ENCODE measurements around the gene SLC37A4.

SLC37A4 gene

DNA sequence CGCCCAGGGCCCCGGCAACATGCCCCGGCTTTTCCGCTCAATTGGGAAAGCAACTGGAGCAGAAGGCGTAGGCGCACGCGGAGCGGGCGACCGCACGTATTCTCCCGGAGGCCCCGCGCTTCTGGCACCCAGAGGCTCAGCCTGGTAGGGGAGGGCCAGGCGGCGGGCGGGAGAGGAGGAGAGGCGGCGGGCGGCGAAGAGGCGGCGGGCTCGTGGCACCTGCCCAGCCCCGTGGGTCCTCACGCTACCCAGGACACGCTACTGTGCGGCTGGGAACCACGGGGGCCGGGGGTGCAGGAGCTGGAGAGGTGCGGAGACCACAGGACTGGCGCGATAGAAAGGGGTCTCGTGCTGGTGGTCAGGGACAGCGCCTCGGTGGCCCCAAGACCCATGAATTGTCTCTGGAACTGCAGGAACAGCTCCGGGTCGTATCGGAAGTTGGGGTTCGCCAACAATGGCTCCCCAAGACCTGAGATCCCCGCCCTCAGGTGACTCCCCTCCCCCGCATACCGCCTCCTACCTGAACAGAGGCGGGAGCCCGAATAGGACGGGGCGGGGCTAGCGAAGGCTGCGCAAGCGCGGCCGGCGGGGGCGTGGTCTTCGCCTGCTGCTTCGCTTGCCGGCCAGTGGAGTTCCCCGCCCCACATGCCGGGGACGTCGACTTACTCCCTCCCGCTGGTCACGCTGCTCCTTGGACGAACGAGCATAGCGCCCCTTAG, at the start of gene SLC37A4:
SLC37A4 (minus strand) TSS at position 549 of the 719 bp plus-strand sequence.
- H3K9me3 ChIP-seq: no peaks in the 10 kb centered on the region
- TF ChIP-seq, protein P1, sequence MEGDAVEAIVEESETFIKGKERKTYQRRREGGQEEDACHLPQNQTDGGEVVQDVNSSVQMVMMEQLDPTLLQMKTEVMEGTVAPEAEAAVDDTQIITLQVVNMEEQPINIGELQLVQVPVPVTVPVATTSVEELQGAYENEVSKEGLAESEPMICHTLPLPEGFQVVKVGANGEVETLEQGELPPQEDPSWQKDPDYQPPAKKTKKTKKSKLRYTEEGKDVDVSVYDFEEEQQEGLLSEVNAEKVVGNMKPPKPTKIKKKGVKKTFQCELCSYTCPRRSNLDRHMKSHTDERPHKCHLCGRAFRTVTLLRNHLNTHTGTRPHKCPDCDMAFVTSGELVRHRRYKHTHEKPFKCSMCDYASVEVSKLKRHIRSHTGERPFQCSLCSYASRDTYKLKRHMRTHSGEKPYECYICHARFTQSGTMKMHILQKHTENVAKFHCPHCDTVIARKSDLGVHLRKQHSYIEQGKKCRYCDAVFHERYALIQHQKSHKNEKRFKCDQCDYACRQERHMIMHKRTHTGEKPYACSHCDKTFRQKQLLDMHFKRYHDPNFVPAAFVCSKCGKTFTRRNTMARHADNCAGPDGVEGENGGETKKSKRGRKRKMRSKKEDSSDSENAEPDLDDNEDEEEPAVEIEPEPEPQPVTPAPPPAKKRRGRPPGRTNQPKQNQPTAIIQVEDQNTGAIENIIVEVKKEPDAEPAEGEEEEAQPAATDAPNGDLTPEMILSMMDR (IDR thresholded peaks at IDR 0.05): peak; percentile 96
- peaks cover 10% of the 10 kb centered on the region for H3K36me3 ChIP-seq
- H3K4me3 ChIP-seq (ENCODE audit: low read depth in 1 of 2, low read length in 1 of 2): peak within 1 kb of the TSS; percentile 90 to 95
- peaks cover 18 to 20% of the 10 kb centered on the region in 2 experiments for H3K4me1 ChIP-seq (ENCODE audit: control insufficient read depth in 1 of 2, insufficient read depth in 1 of 2, low read depth in 1 of 2, low read length in 1 of 2)
- H3K27ac ChIP-seq: peak within 1 kb of the TSS; percentile 64
- H3K27me3 ChIP-seq: no peaks in the 10 kb centered on the region

DNA sequence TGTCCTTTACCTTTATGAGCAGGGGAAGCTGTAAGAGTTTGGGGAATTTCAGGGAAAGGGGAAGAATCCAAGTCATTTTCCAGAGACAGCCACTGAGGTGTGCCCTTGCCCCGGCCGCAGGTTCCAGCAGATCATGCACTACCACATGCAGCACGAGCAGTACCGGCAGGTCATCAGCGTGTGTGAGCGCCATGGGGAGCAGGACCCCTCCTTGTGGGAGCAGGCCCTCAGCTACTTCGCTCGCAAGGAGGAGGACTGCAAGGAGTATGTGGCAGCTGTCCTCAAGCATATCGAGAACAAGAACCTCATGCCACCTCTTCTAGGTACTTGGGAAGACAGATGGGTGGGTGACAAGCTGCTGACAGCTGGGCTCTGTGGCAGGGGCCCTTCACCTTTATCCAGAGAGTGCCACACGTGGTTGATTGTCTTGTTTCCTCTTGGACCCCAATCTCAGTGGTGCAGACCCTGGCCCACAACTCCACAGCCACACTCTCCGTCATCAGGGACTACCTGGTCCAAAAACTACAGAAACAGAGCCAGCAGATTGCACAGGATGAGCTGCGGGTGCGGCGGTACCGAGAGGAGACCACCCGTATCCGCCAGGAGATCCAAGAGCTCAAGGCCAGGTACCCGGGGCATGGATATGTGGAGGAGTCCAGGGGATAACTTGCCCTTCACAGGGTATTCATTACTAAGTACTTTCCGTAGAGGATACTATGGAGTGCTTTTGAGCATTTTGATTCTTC, 48.2 kb upstream of the SLC37A4 start:
- no peak overlapping the region for H3K4me3 ChIP-seq (ENCODE audit: low read depth in 1 of 2, low read length in 1 of 2)
- H3K36me3 ChIP-seq: peaks cover 84% of the 10 kb centered on the region
- H3K27me3 ChIP-seq: no peaks in the 10 kb centered on the region

DNA sequence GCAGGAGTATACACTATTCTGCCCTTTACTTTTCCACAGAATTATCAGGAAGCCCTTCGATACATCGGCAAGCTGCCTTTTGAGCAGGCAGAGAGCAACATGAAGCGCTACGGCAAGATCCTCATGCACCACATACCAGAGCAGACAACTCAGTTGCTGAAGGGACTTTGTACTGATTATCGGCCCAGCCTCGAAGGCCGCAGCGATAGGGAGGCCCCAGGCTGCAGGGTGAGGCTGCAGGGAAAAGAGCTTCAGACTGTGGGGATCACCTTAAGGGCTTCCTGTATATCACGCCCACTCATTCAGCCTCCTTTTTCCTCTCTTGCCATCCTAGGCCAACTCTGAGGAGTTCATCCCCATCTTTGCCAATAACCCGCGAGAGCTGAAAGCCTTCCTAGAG, 47.2 kb upstream of the SLC37A4 start:
- H3K27me3 ChIP-seq: no peaks in the 10 kb centered on the region
- TF ChIP-seq, protein P1 (IDR thresholded peaks at IDR 0.05): no peak
- H3K4me3 ChIP-seq (ENCODE audit: low read depth in 1 of 2, low read length in 1 of 2): no peak overlapping the region
- H3K27ac ChIP-seq: no peak overlapping the region
- H3K9me3 ChIP-seq: no peaks in the 10 kb centered on the region
- peaks cover 94% of the 10 kb centered on the region for H3K36me3 ChIP-seq
- no peaks in the 10 kb centered on the region for H3K4me1 ChIP-seq (ENCODE audit: control insufficient read depth in 1 of 2, insufficient read depth in 1 of 2, low read depth in 1 of 2, low read length in 1 of 2)

More for the DNA sequence above, 48.2 kb upstream of the SLC37A4 start:
- no peak overlapping the region for H3K27ac ChIP-seq
- no peaks in the 10 kb centered on the region for H3K9me3 ChIP-seq
- TF ChIP-seq, protein P1 (IDR thresholded peaks at IDR 0.05): no peak
- no peaks in the 10 kb centered on the region for H3K4me1 ChIP-seq (ENCODE audit: control insufficient read depth in 1 of 2, insufficient read depth in 1 of 2, low read depth in 1 of 2, low read length in 1 of 2)

DNA sequence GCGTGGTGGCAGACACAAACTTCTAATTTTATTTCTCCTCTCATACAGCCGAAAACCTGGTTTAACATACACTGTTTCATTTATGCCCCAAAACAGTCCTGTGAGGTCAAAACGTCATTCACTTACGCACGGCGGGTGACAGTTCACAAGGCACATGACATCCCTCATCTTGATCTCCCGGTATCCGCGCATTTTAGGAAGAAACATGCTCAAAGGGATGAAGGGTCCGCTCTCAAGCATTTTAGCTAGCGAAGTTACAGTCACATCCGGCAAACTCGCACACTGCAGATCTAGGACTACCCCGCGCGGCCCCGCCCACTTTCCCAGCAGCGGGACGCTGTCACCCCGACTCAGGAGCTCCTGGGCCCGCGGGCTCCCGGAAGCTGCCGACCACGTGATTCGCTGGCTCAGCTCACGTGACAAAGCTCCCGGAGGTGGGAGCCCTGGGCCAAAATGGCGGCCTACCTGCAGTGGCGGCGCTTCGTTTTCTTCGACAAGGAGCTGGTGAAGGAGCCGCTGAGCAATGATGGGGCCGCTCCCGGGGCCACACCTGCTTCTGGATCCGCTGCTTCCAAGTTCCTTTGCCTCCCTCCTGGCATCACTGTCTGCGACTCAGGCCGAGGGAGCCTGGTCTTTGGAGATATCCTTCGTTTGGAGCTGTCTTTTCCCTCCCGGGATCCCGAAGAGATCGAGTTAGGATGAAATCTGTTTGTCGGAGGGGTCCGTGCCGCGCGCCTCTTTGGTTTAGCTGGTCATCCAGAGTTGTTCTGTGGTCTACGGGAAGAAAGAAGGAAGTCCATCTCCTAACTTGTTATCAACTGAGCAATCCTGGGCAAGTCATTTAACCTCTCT, 36.9 kb upstream of the SLC37A4 start, which contains the start of gene VPS11:
VPS11 (plus strand) TSS at position 448 of the 852 bp plus-strand sequence; CDS start at position 454, 6 bp downstream.
- H3K4me3 ChIP-seq (ENCODE audit: low read depth in 1 of 2, low read length in 1 of 2): peak within 1 kb of the TSS; percentile 78 to 99
- peaks cover 27% of the 10 kb centered on the region for H3K36me3 ChIP-seq
- TF ChIP-seq, protein P1 (IDR thresholded peaks at IDR 0.05): peak; percentile 40
- no peaks in the 10 kb centered on the region for H3K27me3 ChIP-seq
- H3K27ac ChIP-seq: peak within 1 kb of the TSS; percentile 87
- H3K4me1 ChIP-seq (ENCODE audit: control insufficient read depth in 1 of 2, insufficient read depth in 1 of 2, low read depth in 1 of 2, low read length in 1 of 2): peaks cover 17 to 35% of the 10 kb centered on the region in 2 experiments
- H3K9me3 ChIP-seq: no peaks in the 10 kb centered on the region

DNA sequence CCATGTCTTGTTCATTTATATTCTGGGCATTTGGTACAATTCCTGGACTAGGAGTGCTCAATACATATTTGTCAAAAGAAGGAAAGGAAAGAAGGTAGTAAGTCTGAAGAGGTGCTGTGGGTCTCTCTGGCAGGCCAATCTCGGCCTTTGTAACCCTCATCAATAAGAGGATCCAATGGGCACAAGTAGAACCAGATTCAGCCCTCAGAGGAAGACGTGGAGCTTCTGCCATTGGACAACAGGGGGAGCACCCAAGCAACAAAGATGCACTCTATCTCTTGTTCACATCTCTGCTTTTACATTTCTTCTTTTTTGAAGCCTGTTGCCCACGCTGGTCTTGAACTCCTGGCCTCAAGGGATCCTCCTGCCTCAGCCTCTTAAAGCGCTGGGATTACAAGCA, 34.7 kb upstream of the SLC37A4 start:
- Histone ChIP-seq H3K27ac (peak overlapping the region; percentile 87), H3K36me3 (peaks cover 5% of the 10 kb centered on the region)

More for the DNA sequence above, 34.7 kb upstream of the SLC37A4 start:
- no peaks in the 10 kb centered on the region for H3K9me3 ChIP-seq
- no peak overlapping the region for H3K4me3 ChIP-seq (ENCODE audit: low read depth in 1 of 2, low read length in 1 of 2)
- H3K4me1 ChIP-seq (ENCODE audit: control insufficient read depth in 1 of 2, insufficient read depth in 1 of 2, low read depth in 1 of 2, low read length in 1 of 2): peaks cover 17 to 35% of the 10 kb centered on the region in 2 experiments
- no peaks in the 10 kb centered on the region for H3K27me3 ChIP-seq
- TF ChIP-seq, protein P1 (IDR thresholded peaks at IDR 0.05): no peak

Data from neutrophil (primary cell).